Effector memory CD8-positive, alpha-beta T cell (primary cell): ENCODE data around the gene CACNA2D2.

Experiments used
- ATAC-seq: fragments of 150-1000 bp; cut with Tn5 transposase; replicated peaks from 2 replicates; pipeline ENCODE4 v1.10.0; 2021; ENCODE audit warnings: mild to moderate bottlenecking, moderate library complexity
- DNase-seq, 3 experiments: peaks; one replicate each; pipeline ENCODE4 v3.0.0; 2021
- H3K27ac Mint-ChIP-seq, 2 donors: one replicate each; pipeline ENCODE4 v1.8.0; 2022; ENCODE audit warnings: mild to moderate bottlenecking in 2 of 2, mixed read lengths in 2 of 2, moderate library complexity in 2 of 2
- H3K27me3 Mint-ChIP-seq, 2 donors: one replicate each; pipeline ENCODE4 v1.8.0; 2022; ENCODE audit warnings: mixed read lengths in 2 of 2
- H3K36me3 Mint-ChIP-seq: one replicate; pipeline ENCODE4 v1.8.0; 2022; ENCODE audit warnings: mild to moderate bottlenecking, moderate library complexity, mixed read lengths; ENCODE audit not compliant: insufficient read depth
- H3K4me1 Mint-ChIP-seq, 2 donors: one replicate each; pipeline ENCODE4 v1.8.0; 2022; ENCODE audit warnings: low read depth in 2 of 2, mixed read lengths in 2 of 2
- H3K4me3 Mint-ChIP-seq, 2 donors: one replicate each; pipeline ENCODE4 v1.8.0; 2022; ENCODE audit warnings: mild to moderate bottlenecking in 2 of 2, mixed read lengths in 2 of 2, moderate library complexity in 2 of 2
- H3K9me3 Mint-ChIP-seq, 2 donors: one replicate each; pipeline ENCODE4 v1.8.0; 2022; ENCODE audit warnings: mixed read lengths in 2 of 2

CACNA2D2 gene

DNA sequence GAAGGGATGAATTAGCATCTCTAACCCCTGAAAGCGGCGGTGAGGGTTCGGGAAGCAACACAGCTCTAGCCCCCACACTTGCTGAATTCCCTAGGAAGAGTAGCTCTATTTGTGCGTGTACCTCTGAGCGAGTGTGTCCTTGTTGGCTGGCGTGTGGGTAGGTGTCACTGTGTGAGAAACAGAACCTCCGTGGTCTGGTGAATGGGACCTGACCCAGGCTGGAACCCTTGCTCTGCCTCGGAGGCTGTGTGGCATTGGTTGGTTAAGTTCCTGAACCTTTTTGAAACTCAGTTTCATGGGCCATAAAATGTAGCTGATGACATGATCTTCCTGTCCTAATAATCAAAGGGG lies 143.7 kb downstream of the CACNA2D2 start:
- Mint-ChIP-seq H3K27me3 (no peaks in the 10 kb centered on the region), H3K4me3 (peak overlapping the region; percentile 93 to 97), H3K27ac (peak overlapping the region; percentile 95 to 97), H3K36me3 (peaks cover 16% of the 10 kb centered on the region), H3K4me1 (peaks cover 29 to 47% of the 10 kb centered on the region in 2 donors), H3K9me3 (no peaks in the 10 kb centered on the region)
- DNase-seq (no peak), ATAC-seq (peak; percentile 14)

DNA sequence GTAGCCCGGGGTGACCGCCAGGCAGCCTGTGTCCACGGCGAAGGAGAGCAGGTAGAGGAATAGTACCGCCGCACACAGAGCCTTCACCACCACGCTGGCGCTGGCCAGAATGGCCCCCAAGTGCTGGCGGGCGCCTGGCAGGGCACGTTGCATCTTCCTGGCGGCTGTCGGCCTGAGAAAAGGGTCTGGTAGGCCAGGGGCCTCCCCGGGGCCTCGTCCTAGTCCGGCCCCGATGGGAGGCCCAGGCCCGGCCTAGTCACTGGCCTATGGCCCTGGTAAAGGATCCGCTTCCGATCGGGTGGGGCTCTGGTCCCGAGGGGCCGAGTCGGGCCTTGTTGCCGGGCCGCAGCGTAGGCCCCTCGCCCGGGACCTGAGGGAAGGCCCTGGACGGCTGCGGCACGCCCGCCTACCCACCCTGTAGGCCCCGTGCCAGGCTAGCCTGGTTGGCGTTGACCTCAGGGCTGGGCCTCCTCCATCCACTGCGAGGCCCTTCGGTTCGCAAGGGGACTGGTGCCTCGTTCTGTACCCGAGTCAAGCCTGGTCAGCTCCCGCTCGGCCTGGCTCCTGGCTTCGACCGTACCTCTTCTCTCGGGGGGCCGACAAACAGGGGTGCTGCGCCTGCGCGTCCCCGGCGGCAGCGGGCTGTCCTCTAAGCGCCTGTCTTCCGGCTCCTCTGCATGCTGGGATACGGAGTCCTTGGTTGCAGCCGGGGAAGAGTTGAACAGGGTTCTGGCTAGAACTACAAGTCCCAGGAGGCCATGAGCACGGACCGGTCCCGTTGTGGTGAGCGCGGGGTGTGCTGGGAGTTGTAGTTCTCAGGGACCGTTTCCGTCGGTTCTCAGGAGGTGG lies 144.3 kb downstream of the CACNA2D2 start, which contains the start of gene TMEM115:
TMEM115 (minus strand) TSS at position 611 of the 849 bp plus-strand sequence; CDS start at position 153, 458 bp downstream.
- H3K4me1 Mint-ChIP-seq, result peaks cover 34 to 45% of the 10 kb centered on the region in 2 donors
- H3K27me3 Mint-ChIP-seq, result no peaks in the 10 kb centered on the region
- peak within 1 kb of the TSS; percentile 95 to 97 for H3K27ac Mint-ChIP-seq
- peak within 1 kb of the TSS; percentile 93 to 97 for H3K4me3 Mint-ChIP-seq
- no peaks in the 10 kb centered on the region for H3K9me3 Mint-ChIP-seq
- DNase-seq, result peak; percentile 91 to 93 (median 91)
- peaks cover 16% of the 10 kb centered on the region for H3K36me3 Mint-ChIP-seq
- ATAC-seq, result peak; percentile 100

- no peaks in the 10 kb centered on the region for H3K9me3 Mint-ChIP-seq
- DNase-seq (no peak), ATAC-seq (no peak)
- peak overlapping the region; percentile 93 to 97 for H3K4me3 Mint-ChIP-seq
- H3K4me1 Mint-ChIP-seq, result peaks cover 35 to 44% of the 10 kb centered on the region in 2 donors
- no peaks in the 10 kb centered on the region for H3K27me3 Mint-ChIP-seq
- H3K36me3 Mint-ChIP-seq, result peaks cover 23% of the 10 kb centered on the region
- peak overlapping the region; percentile 95 to 97 for H3K27ac Mint-ChIP-seq
Observed at GRCh38 chr3:50358355-50358910, 145.0 kb downstream of the CACNA2D2 start.

DNA sequence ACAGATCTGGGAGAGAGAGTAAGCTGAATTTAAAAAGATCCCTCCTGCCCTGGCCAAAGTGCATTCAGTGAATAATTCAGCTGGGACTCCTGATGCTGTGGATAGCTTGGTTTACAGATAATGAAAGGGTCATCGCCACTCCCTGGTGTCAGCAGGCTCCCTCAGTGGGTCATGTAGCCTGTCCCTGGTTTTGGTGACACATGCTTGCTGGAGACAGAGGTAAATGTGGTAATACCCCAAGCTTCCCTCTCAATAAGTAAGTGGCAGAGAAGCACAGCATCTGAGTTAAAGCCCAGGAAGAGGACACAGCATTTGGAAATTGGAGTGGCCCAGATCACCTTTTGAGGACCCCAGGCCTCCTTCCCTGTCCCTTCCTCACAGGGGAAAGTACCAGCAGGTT lies 146.0 kb downstream of the CACNA2D2 start:
- peaks cover 35 to 49% of the 10 kb centered on the region in 2 donors for H3K4me1 Mint-ChIP-seq
- peak overlapping the region; percentile 93 to 97 for H3K4me3 Mint-ChIP-seq
- no peak for DNase-seq
- ATAC-seq, result no peak
- H3K36me3 Mint-ChIP-seq, result peaks cover 27% of the 10 kb centered on the region
- H3K27ac Mint-ChIP-seq, result peak overlapping the region in 1 of 2 donors; percentile 97
- no peaks in the 10 kb centered on the region for H3K27me3 Mint-ChIP-seq
- H3K9me3 Mint-ChIP-seq, result no peaks in the 10 kb centered on the region

DNA sequence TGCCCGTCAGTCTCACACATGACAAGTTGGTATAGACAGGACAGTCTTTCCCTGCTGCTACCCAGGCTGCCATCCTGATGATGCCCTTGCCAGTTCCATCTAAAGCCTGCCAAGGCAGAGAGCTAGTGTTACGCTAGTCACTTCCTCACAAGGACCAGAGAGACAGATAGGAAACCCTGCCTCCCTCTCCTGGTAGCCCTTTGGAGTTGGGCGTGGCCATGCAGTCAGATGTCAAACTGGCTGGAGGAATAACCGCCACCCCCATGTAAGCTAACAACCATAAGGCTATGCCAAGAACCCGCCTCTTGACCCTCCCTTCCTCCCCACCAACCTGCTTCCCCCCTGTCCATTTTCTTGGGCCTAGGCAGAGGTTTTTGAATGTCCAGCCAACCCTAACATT lies 146.9 kb downstream of the CACNA2D2 start:
- no peak for DNase-seq

DNA sequence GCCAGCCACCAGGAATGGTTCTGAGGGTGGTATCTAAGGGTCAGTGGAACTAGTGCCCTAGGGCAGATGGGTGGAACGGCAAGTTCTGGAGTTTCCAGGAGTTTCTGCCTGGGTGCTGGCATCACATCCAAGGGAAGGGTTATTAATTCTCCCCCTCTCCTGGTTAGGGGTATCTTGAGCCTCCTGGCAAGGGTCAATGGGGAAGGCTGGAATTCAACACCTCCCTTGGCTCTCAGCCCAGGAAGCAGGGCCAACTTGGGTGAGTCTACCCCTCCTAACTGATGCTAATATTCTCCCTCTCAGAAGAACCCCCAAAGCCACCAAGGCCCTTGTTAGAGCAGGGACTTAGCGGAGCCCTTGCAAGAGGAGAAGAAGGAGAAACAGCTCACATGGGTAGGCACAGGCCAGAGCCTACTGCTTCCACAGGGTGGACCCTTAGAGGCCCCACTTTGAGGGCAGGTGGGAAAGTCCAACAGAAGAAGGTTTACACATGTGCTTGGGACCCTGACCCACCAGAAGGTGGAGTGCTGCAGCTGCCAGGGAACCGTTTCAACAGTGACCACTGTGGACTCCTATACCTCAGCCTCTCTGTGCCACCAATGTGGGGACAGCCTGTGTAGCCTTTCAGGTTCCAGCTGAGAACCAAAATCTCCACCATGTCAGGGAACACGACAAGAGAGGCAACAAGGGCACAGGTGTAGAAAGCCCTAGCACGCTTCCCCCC lies 147.4 kb downstream of the CACNA2D2 start:
- peak overlapping the region; percentile 93 to 97 for H3K4me3 Mint-ChIP-seq
- ATAC-seq, result no peak
- H3K27me3 Mint-ChIP-seq, result no peaks in the 10 kb centered on the region
- DNase-seq, result no peak
- H3K4me1 Mint-ChIP-seq, result peaks cover 42 to 55% of the 10 kb centered on the region in 2 donors
- H3K36me3 Mint-ChIP-seq, result peaks cover 31% of the 10 kb centered on the region
- no peaks in the 10 kb centered on the region for H3K9me3 Mint-ChIP-seq
- peak overlapping the region; percentile 46 to 97 for H3K27ac Mint-ChIP-seq

More for the DNA sequence above, 146.9 kb downstream of the CACNA2D2 start:
- no peaks in the 10 kb centered on the region for H3K9me3 Mint-ChIP-seq
- peak overlapping the region in 1 of 2 donors; percentile 97 for H3K27ac Mint-ChIP-seq
- ATAC-seq, result no peak
- peaks cover 36 to 49% of the 10 kb centered on the region in 2 donors for H3K4me1 Mint-ChIP-seq
- H3K36me3 Mint-ChIP-seq, result peaks cover 31% of the 10 kb centered on the region
- H3K27me3 Mint-ChIP-seq, result no peaks in the 10 kb centered on the region
- H3K4me3 Mint-ChIP-seq, result peak overlapping the region; percentile 93 to 97

- DNase-seq (no peak), ATAC-seq (no peak)
- H3K27ac Mint-ChIP-seq, result peak overlapping the region in 1 of 2 donors; percentile 44
- H3K9me3 Mint-ChIP-seq, result no peaks in the 10 kb centered on the region
- H3K27me3 Mint-ChIP-seq, result no peaks in the 10 kb centered on the region
- peaks cover 51 to 62% of the 10 kb centered on the region in 2 donors for H3K4me1 Mint-ChIP-seq
- H3K4me3 Mint-ChIP-seq, result no peak overlapping the region
- peaks cover 39% of the 10 kb centered on the region for H3K36me3 Mint-ChIP-seq
Observed at GRCh38 chr3:50354850-50355249, 148.6 kb downstream of the CACNA2D2 start.

DNA sequence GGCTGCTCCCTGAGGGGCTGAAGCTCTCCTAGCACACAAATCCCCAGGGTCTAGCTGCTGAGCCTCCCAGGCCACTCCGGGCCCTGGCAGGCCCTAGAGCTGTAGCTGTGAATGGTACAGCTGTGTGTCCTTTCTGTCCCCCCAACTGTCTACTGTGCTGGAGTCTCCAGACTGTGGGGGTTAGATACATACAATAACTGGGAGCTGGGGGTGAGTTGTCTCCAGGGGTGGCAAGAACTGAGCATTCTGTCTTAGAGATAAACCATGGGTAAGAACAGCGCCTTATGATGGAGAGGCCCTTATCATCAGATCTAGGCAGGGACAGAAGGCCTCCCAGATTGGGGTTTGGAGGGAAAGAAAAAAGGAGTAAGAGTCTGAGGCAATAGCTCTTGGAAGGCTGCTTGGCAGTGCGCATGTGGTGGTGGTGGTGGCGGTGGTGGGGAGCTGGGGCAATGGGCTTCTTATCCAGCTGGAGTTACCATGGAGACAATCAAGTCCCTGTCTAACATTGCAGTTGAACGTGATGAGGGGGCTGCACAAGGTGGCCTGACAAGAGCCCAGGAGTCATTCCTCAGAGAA lies 149.2 kb downstream of the CACNA2D2 start:
- Mint-ChIP-seq H3K4me3 (no peak overlapping the region), H3K9me3 (no peaks in the 10 kb centered on the region), H3K27me3 (no peaks in the 10 kb centered on the region), H3K36me3 (peaks cover 37% of the 10 kb centered on the region), H3K4me1 (peaks cover 49 to 60% of the 10 kb centered on the region in 2 donors), H3K27ac (peak overlapping the region in 1 of 2 donors; percentile 16)
- DNase-seq (no peak), ATAC-seq (no peak)

- DNase-seq, result no peak
- Mint-ChIP-seq H3K9me3 (no peaks in the 10 kb centered on the region), H3K4me3 (no peak overlapping the region), H3K27me3 (no peaks in the 10 kb centered on the region), H3K4me1 (peaks cover 49 to 61% of the 10 kb centered on the region in 2 donors), H3K27ac (peak overlapping the region in 1 of 2 donors; percentile 16), H3K36me3 (peaks cover 44% of the 10 kb centered on the region)
- ATAC-seq, result no peak
Observed at GRCh38 chr3:50353245-50354004, 150.0 kb downstream of the CACNA2D2 start.

DNA sequence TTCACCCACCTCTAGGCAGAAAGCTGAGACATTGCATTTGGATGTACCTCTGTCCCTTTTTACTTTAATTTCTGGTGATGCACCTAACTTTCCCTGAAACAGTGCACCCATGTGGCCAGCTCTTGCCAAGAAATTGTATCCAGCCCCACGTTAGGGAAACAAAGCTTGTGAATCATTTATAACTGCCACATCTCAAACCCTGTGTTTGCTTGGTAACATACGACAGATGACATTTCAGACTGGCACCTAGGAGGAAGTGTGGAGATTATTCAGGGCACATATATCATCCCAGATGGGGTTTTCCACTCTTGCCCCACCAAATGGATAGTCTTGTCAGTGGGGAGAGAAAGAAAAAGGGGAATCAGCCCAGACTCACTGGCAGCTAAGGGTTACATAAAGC lies 150.7 kb downstream of the CACNA2D2 start:
- ATAC-seq (no peak), DNase-seq (no peak)
- Mint-ChIP-seq H3K4me1 (peaks cover 49 to 61% of the 10 kb centered on the region in 2 donors), H3K4me3 (no peak overlapping the region), H3K9me3 (no peaks in the 10 kb centered on the region), H3K36me3 (peaks cover 47% of the 10 kb centered on the region), H3K27me3 (no peaks in the 10 kb centered on the region), H3K27ac (no peak overlapping the region)

DNA sequence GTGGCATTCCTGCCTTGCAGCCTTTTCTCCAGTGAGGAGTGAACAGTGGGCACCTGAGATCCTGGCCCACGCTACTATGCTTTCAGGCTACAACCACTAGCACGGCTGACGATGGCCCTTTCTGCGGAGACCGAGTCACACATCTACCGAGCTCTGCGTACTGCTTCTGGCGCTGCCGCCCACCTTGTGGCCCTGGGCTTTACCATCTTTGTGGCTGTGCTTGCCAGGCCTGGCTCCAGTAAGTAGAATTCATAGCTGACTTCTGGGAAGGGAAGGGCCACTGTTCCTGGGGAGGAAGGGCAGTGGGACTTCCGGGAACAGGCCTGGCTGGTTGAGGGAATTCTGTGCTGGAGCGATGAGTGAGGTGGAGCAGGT lies 152.1 kb downstream of the CACNA2D2 start:
- H3K4me1 Mint-ChIP-seq, result peaks cover 45 to 52% of the 10 kb centered on the region in 2 donors
- DNase-seq (no peak), ATAC-seq (no peak)
- peaks cover 54% of the 10 kb centered on the region for H3K36me3 Mint-ChIP-seq
- no peaks in the 10 kb centered on the region for H3K9me3 Mint-ChIP-seq
- no peaks in the 10 kb centered on the region for H3K27me3 Mint-ChIP-seq
- peak overlapping the region; percentile 91 to 96 for H3K4me3 Mint-ChIP-seq
- H3K27ac Mint-ChIP-seq, result peak overlapping the region; percentile 94 to 95

GRCh38 chr3:50350527-50351322 lies 152.7 kb downstream of the CACNA2D2 start, which contains the start of the genes CYB561D2 and NPRL2:
Gene CYB561D2 (plus strand): TSS chr3:50350862. CDS start chr3:50351434, 572 bp downstream.
Gene NPRL2 (minus strand): TSS chr3:50350775. CDS start chr3:50350652, 123 bp downstream.
- peaks cover 54% of the 10 kb centered on the region for H3K36me3 Mint-ChIP-seq
- H3K27me3 Mint-ChIP-seq, result no peaks in the 10 kb centered on the region
- H3K27ac Mint-ChIP-seq, result peak within 1 kb of the TSS; percentile 94 to 95
- H3K4me3 Mint-ChIP-seq, result peak within 1 kb of the TSS; percentile 91 to 96
- DNase-seq, result peak; percentile 99 to 100 (median 99)
- ATAC-seq, result peak; percentile 87
- peaks cover 48 to 55% of the 10 kb centered on the region in 2 donors for H3K4me1 Mint-ChIP-seq
- H3K9me3 Mint-ChIP-seq, result no peaks in the 10 kb centered on the region
